HepG2 (cell line): ENCODE data around the gene IER2. TPM values are rescaled to one million over a fixed set of nuclear protein-coding genes. Genes with fewer than 3 reads are reported as not detected.

Source experiments
- CHD4 ChIP-seq: fragments of 200-600 bp; sonication (generic); IDR thresholded peaks from 2 replicates; pipeline ENCODE4 v1.7.0; 2017; ENCODE audit warnings: mild to moderate bottlenecking, low read length, borderline replicate concordance
- GFI1 ChIP-seq: sonication (generic); formaldehyde crosslinking; IDR thresholded peaks from 2 replicates; pipeline ENCODE4 v1.5.0; 2020; ENCODE audit warnings: missing genetic modification reagents, mild to moderate bottlenecking, borderline replicate concordance
- HHEX ChIP-seq: IDR thresholded peaks from 2 replicates; pipeline ENCODE4 v1.6.1; 2016; ENCODE audit warnings: control low read depth
- JUND ChIP-seq: sonication (generic); formaldehyde crosslinking; IDR thresholded peaks from 2 replicates; pipeline ENCODE4 v1.8.0; 2022; ENCODE audit warnings: mild to moderate bottlenecking, missing genetic modification reagents
- KLF6 ChIP-seq: IDR thresholded peaks from 2 replicates; pipeline ENCODE4 v1.8.0; 2016; ENCODE audit warnings: missing biosample characterization, missing genetic modification reagents
- NAIF1 ChIP-seq: sonication (generic); formaldehyde crosslinking; IDR thresholded peaks from 2 replicates; pipeline ENCODE4 v1.5.0; 2020; ENCODE audit warnings: mild to moderate bottlenecking, missing genetic modification reagents, borderline replicate concordance
- PCBP1 ChIP-seq: fragments of 200-400 bp; formaldehyde crosslinking; IDR thresholded peaks from 2 replicates; pipeline ENCODE4 v1.6.1; 2017; ENCODE audit warnings: mild to moderate bottlenecking, low read depth, low read length, borderline replicate concordance
- PHF8 ChIP-seq: sonication (generic); formaldehyde crosslinking; IDR thresholded peaks from 2 replicates; pipeline ENCODE4 v1.5.0; 2020; ENCODE audit warnings: missing genetic modification reagents
- RAD21 ChIP-seq: fragments of 450-650 bp; formaldehyde crosslinking; IDR thresholded peaks from 2 replicates; pipeline ENCODE4 v1.5.0; 2020; ENCODE audit warnings: mild to moderate bottlenecking
- SALL2 ChIP-seq: sonication (generic); formaldehyde crosslinking; IDR thresholded peaks from 2 replicates; pipeline ENCODE4 v1.8.1; 2023; ENCODE audit warnings: mild to moderate bottlenecking, missing genetic modification reagents, inconsistent platforms
- SMAD3 ChIP-seq: sonication (generic); formaldehyde crosslinking; IDR thresholded peaks from 2 replicates; pipeline ENCODE4 v1.4.0; 2020; ENCODE audit warnings: missing genetic modification reagents
- SOX6 ChIP-seq, 2 experiments: fragments of 450-650 bp in 1 of 2; sonication (generic) in 1 of 2; formaldehyde crosslinking in 1 of 2; IDR thresholded peaks; 2 replicates each; pipeline versions ENCODE4 v1.4.0 to v1.6.1; 2017 to 2020; ENCODE audit warnings: antibody characterized with exemption in 1 of 2, mild to moderate bottlenecking in 1 of 2, missing genetic modification reagents in 1 of 2
- TBX2 ChIP-seq: sonication (generic); formaldehyde crosslinking; IDR thresholded peaks from 2 replicates; pipeline ENCODE4 v1.5.0; 2020; ENCODE audit warnings: missing genetic modification reagents, mild to moderate bottlenecking, borderline replicate concordance
- THAP7 ChIP-seq: sonication (generic); formaldehyde crosslinking; IDR thresholded peaks from 2 replicates; pipeline ENCODE4 v1.8.1; 2023; ENCODE audit warnings: mild to moderate bottlenecking, missing genetic modification reagents
- U2AF1 ChIP-seq: fragments of 200-400 bp; formaldehyde crosslinking; optimal IDR thresholded peaks from 2 replicates; pipeline ENCODE3; 2017; ENCODE audit warnings: mild to moderate bottlenecking, low read depth, low read length
- ZEB1 ChIP-seq: IDR thresholded peaks from 2 replicates; pipeline ENCODE4 v1.6.1; 2012; ENCODE audit warnings: mild to moderate bottlenecking, low read depth, inconsistent platforms; ENCODE audit not compliant: insufficient replicate concordance
- ZSCAN20 ChIP-seq: sonication (generic); formaldehyde crosslinking; IDR thresholded peaks from 2 replicates; pipeline ENCODE4 v1.4.0; 2020; ENCODE audit warnings: missing genetic modification reagents, mild to moderate bottlenecking, borderline replicate concordance
- polyA plus RNA-seq, 8 experiments: library from polyadenylated mRNA; depleted of rRNA in 3 of 8; stranded (reverse) in 7 of 8; unstranded in 1 of 8; fragments of >200 nt; fragmentation: Illumina TruSeq in 4 of 8; extraction: Trizol in 4 of 8; gene quantifications; 2 replicates each; pipeline versions ENCODE4 v1.2.1 to v1.2.3, GENCODE V29; 2011 to 2016; ENCODE audit warnings: low read depth in 4 of 8, missing spikeins in 1 of 8, mixed read lengths in 1 of 8; ENCODE audit not compliant: insufficient read depth in 1 of 8
- total RNA-seq, 5 experiments: library from RNA; depleted of rRNA; stranded (reverse); fragments of >200 nt; fragmentation: Illumina TruSeq; extraction: Trizol; gene quantifications; 2 replicates each; pipeline ENCODE4 v1.2.3, GENCODE V29; 2016; ENCODE audit warnings: low read depth in 1 of 5
- TF ChIP-seq, protein P1 (sequence below): IDR thresholded peaks from 2 replicates; pipeline ENCODE4 v1.6.1; 2012; ENCODE audit warnings: low read length, improper control_type of control experiment
- TF ChIP-seq, protein P2 (sequence below): sonication (generic); formaldehyde crosslinking; IDR thresholded peaks from 2 replicates; pipeline ENCODE4 v1.5.1; 2020; ENCODE audit warnings: mild to moderate bottlenecking, missing genetic modification reagents, borderline replicate concordance

The IER2 gene
- total and polyA plus RNA-seq, 2 of the 13 experiments (the other 11 are each of a cell fraction or from before 2014, with no cell fraction given): 10.1 to 14.3 TPM

DNA sequence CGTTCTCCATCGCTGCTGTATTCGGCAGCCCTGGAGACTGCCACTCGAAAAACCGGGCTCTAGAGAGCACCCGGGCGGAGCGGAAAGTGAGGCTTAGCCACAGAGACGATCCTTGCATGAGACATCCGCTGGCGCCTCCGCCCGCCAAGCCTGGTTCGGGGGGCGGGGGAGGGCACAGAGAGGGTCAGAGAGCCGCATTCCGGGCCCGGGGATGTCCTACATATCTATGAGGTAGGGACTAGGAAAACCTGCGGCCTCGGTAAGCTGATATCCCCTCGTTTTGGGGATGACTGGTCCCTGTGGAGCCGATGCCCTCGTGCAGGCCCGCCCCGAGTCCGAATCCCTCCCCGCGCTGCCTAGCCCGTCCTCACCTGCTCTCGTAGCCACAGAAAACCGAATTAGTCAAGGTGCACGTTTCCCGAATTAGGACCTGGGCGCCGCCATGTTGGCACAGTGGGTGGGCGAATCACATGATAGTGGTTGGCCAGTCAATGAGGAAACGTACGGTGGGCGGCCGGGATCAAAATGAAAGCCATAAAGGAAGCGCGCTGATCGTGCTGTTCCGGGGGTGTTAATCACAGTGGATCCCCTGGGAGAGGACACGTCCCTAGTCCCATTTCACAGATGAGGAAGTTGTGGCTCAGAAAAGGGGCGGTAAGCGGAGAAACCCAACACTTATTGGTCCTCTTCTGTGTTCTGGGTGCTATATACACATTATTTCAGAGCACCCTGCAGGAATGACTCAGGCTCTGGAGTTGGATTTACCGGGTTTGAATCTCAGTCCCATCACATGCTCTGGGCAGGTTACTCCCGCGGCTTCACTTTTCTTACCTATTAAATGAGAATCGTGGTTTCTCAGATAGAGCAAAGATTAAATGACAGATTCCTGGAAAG is 33.7 kb upstream of the IER2 start, which contains the start of gene TRMT1 (continued):
- TF ChIP-seq, protein P1, sequence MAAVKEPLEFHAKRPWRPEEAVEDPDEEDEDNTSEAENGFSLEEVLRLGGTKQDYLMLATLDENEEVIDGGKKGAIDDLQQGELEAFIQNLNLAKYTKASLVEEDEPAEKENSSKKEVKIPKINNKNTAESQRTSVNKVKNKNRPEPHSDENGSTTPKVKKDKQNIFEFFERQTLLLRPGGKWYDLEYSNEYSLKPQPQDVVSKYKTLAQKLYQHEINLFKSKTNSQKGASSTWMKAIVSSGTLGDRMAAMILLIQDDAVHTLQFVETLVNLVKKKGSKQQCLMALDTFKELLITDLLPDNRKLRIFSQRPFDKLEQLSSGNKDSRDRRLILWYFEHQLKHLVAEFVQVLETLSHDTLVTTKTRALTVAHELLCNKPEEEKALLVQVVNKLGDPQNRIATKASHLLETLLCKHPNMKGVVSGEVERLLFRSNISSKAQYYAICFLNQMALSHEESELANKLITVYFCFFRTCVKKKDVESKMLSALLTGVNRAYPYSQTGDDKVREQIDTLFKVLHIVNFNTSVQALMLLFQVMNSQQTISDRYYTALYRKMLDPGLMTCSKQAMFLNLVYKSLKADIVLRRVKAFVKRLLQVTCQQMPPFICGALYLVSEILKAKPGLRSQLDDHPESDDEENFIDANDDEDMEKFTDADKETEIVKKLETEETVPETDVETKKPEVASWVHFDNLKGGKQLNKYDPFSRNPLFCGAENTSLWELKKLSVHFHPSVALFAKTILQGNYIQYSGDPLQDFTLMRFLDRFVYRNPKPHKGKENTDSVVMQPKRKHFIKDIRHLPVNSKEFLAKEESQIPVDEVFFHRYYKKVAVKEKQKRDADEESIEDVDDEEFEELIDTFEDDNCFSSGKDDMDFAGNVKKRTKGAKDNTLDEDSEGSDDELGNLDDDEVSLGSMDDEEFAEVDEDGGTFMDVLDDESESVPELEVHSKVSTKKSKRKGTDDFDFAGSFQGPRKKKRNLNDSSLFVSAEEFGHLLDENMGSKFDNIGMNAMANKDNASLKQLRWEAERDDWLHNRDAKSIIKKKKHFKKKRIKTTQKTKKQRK: no peak
- TF ChIP-seq ZEB1: peak; percentile 40
- TF ChIP-seq TBX2: peak; percentile 75
- 0 out of 2 replicates have a peak, but pooled peaks have one; percentile 77 for TF ChIP-seq ZSCAN20 (CRISPR knock-in tag)
- TF ChIP-seq NAIF1 (CRISPR knock-in tag): 0 out of 2 replicates have a peak, but pooled peaks have one; percentile 6
- TF ChIP-seq PCBP1: 0 out of 2 replicates have a peak, but pooled peaks have one; percentile 83
- TF ChIP-seq JUND (CRISPR knock-in tag): peak; percentile 33; the same call in 1 of the 2 replicates
- peak; percentile 69 for TF ChIP-seq U2AF1
- TF ChIP-seq KLF6 (CRISPR knock-in tag): peak; percentile 47; the same call in 1 of the 2 replicates
- TF ChIP-seq THAP7 (CRISPR knock-in tag): 0 out of 2 replicates have a peak, but pooled peaks have one; percentile 28
- TF ChIP-seq HHEX: peak; percentile 41; the same call in 1 of the 2 replicates
- TF ChIP-seq, protein P2, sequence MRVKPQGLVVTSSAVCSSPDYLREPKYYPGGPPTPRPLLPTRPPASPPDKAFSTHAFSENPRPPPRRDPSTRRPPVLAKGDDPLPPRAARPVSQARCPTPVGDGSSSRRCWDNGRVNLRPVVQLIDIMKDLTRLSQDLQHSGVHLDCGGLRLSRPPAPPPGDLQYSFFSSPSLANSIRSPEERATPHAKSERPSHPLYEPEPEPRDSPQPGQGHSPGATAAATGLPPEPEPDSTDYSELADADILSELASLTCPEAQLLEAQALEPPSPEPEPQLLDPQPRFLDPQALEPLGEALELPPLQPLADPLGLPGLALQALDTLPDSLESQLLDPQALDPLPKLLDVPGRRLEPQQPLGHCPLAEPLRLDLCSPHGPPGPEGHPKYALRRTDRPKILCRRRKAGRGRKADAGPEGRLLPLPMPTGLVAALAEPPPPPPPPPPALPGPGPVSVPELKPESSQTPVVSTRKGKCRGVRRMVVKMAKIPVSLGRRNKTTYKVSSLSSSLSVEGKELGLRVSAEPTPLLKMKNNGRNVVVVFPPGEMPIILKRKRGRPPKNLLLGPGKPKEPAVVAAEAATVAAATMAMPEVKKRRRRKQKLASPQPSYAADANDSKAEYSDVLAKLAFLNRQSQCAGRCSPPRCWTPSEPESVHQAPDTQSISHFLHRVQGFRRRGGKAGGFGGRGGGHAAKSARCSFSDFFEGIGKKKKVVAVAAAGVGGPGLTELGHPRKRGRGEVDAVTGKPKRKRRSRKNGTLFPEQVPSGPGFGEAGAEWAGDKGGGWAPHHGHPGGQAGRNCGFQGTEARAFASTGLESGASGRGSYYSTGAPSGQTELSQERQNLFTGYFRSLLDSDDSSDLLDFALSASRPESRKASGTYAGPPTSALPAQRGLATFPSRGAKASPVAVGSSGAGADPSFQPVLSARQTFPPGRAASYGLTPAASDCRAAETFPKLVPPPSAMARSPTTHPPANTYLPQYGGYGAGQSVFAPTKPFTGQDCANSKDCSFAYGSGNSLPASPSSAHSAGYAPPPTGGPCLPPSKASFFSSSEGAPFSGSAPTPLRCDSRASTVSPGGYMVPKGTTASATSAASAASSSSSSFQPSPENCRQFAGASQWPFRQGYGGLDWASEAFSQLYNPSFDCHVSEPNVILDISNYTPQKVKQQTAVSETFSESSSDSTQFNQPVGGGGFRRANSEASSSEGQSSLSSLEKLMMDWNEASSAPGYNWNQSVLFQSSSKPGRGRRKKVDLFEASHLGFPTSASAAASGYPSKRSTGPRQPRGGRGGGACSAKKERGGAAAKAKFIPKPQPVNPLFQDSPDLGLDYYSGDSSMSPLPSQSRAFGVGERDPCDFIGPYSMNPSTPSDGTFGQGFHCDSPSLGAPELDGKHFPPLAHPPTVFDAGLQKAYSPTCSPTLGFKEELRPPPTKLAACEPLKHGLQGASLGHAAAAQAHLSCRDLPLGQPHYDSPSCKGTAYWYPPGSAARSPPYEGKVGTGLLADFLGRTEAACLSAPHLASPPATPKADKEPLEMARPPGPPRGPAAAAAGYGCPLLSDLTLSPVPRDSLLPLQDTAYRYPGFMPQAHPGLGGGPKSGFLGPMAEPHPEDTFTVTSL (CRISPR knock-in tag): peak; percentile 68
- peak; percentile 75 for TF ChIP-seq SMAD3 (CRISPR knock-in tag)
- no peak for TF ChIP-seq RAD21 (CRISPR knock-in tag)
- peak; percentile 81; the same call in 1 of the 2 replicates for TF ChIP-seq SALL2
- TF ChIP-seq SOX6 (IDR thresholded peaks at IDR 0.05): no peak
- TF ChIP-seq SOX6 (CRISPR knock-in tag; IDR thresholded peaks at IDR 0.05): peak; percentile 42; the same call in 1 of the 2 replicates
- peak; percentile 79 for TF ChIP-seq PHF8 (CRISPR knock-in tag)
- TF ChIP-seq CHD4: peak; percentile 98
- peak; percentile 47 for TF ChIP-seq GFI1 (CRISPR knock-in tag)
